ENCODE measurements around the gene ABLIM2.

GRCh38 chr4:8069102-8069752, 89.4 kb downstream of the ABLIM2 start:
- TF ChIP-seq CTCF (IDR thresholded peaks at IDR 0.05 in 4 of 5, conservative IDR thresholded peaks at IDR 0.05 in 1 of 5) (no peak), POLR2A (IDR thresholded peaks at IDR 0.05) (no peak)

Measured in gastrocnemius medialis (tissue), 4 donors.